ENCODE measurements around the gene SLC9A2.

GRCh38 chr2:102636283-102636907 is 17.0 kb downstream of the SLC9A2 start:
- peak in 2 of 3 donors; percentile 62 to 80 for TF ChIP-seq POLR2AphosphoS5 (IDR thresholded peaks at IDR 0.05)
- TF ChIP-seq CTCF (IDR thresholded peaks at IDR 0.05) = peak in 2 of 5 experiments; percentile 21 to 36
- no peak for TF ChIP-seq EP300 (IDR thresholded peaks at IDR 0.05; ENCODE audit: low read depth)
